Measurements from ENCODE around the gene CHERP. TPM values are rescaled to one million over a fixed set of nuclear protein-coding genes. Genes with fewer than 3 reads are reported as not detected.
A peak's percentile ranks its signal among the peaks of the same experiment; 100 is the strongest.
"Not testable (repeated sequence)": the region's sequence is repeated elsewhere in the genome, so short reads cannot be mapped to it uniquely, and the experiment has no call there.

The CHERP gene
- polyA plus RNA-seq, 1 experiment: 4.0 TPM

DNA sequence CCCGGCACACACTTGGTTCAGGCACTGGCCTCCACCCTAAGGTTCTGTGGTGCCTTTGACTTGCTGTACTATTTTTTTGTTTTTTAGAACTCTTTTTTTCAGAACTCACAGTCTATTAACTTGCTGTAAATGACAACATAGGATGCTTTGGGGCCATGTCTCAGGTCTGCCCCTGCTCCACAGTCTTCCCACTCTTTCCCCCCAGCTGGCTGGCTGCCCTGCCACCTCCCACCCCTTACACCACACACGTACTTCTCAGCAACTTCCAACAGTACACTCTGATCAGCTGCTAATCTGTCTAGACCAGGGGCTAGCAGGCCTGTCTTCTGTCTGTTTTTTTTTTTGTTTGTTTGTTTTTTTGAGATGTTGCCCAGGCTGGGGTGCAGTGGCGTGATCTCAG lies 38.0 kb downstream of the CHERP start:
- ChIA-PET POLR2A (no interaction called here), CTCF (interaction anchor here (1.2 kb wide), 1 partner anchor 20 kb away, joined by 3 read pairs; no protein-coding TSS in a partner anchor)
- TF ChIP-seq, protein P1, sequence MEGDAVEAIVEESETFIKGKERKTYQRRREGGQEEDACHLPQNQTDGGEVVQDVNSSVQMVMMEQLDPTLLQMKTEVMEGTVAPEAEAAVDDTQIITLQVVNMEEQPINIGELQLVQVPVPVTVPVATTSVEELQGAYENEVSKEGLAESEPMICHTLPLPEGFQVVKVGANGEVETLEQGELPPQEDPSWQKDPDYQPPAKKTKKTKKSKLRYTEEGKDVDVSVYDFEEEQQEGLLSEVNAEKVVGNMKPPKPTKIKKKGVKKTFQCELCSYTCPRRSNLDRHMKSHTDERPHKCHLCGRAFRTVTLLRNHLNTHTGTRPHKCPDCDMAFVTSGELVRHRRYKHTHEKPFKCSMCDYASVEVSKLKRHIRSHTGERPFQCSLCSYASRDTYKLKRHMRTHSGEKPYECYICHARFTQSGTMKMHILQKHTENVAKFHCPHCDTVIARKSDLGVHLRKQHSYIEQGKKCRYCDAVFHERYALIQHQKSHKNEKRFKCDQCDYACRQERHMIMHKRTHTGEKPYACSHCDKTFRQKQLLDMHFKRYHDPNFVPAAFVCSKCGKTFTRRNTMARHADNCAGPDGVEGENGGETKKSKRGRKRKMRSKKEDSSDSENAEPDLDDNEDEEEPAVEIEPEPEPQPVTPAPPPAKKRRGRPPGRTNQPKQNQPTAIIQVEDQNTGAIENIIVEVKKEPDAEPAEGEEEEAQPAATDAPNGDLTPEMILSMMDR (IDR thresholded peaks at IDR 0.05; ENCODE audit: insufficient read depth, low read depth, low read length): no peak
- H3K27me3 ChIP-seq (ENCODE audit: control insufficient read depth, insufficient read depth, low read length): no peaks in the 10 kb centered on the region
- no peak overlapping the region for H3K4me3 ChIP-seq (ENCODE audit: low read depth, low read length)
- H3K36me3 ChIP-seq (ENCODE audit: control insufficient read depth, insufficient read depth, low read length): peaks cover 10% of the 10 kb centered on the region
- no peak for DNase-seq (ENCODE audit: low read depth)

DNA sequence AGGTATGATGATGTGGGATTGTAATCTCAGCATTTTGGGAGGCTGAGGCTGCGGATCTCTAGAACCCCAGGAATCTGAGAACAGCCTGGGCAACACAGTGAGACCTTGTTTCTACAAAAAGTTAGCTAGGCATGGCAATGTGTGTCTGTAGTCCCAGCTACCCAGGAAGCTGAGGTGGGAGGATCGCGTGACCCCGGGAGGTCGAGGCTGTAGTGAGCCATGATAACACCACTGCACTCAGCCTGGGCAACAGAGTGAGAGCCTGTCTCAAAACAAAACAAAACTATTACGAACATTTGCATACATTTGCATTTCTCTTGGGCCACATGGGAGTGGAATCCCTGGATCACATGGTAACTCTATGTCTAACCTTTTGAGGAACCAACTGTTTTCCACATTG lies 44.4 kb downstream of the CHERP start:
- Histone ChIP-seq H3K4me3 (ENCODE audit: low read depth, low read length) (no peak overlapping the region), H3K36me3 (ENCODE audit: control insufficient read depth, insufficient read depth, low read length) (peaks cover 3% of the 10 kb centered on the region), H3K27me3 (ENCODE audit: control insufficient read depth, insufficient read depth, low read length) (no peaks in the 10 kb centered on the region)
- no peak for DNase-seq (ENCODE audit: low read depth)
- POLR2A ChIA-PET: no interaction called here
- TF ChIP-seq, protein P1 (IDR thresholded peaks at IDR 0.05; ENCODE audit: insufficient read depth, low read depth, low read length): no peak
- CTCF ChIA-PET: no interaction called here

DNA sequence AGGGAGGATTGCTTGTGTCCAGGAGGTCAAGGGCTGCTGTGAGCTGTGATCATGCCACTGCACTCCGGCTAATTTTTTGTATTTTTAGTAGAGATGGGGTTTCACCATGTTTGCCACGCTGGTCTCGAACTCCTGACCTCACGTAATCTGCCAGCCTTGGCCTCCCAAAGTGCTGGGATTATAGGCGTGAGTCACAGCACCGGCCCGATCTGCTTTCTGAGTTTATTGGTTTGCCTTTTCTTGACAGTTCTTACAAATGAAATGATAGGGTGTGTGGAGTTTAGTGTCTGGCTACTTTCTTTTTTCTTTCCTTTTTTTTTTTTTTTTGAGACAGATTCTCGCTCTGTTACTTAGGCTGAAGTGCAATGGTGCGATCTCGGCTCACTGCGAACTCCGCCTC lies 45.2 kb downstream of the CHERP start:
- ChIA-PET CTCF (interaction anchor here (0.9 kb wide), 1 partner anchor 13 kb away, joined by 3 read pairs; no protein-coding TSS in a partner anchor), POLR2A (no interaction called here)
- H3K27me3 ChIP-seq (ENCODE audit: control insufficient read depth, insufficient read depth, low read length): no peaks in the 10 kb centered on the region
- TF ChIP-seq, protein P1 (IDR thresholded peaks at IDR 0.05; ENCODE audit: insufficient read depth, low read depth, low read length): no peak
- peak overlapping the region; percentile 72 for H3K4me3 ChIP-seq (ENCODE audit: low read depth, low read length)
- peaks cover 2% of the 10 kb centered on the region; the same call in 1 of the 2 replicates for H3K36me3 ChIP-seq (ENCODE audit: control insufficient read depth, insufficient read depth, low read length)
- DNase-seq (ENCODE audit: low read depth): no peak

DNA sequence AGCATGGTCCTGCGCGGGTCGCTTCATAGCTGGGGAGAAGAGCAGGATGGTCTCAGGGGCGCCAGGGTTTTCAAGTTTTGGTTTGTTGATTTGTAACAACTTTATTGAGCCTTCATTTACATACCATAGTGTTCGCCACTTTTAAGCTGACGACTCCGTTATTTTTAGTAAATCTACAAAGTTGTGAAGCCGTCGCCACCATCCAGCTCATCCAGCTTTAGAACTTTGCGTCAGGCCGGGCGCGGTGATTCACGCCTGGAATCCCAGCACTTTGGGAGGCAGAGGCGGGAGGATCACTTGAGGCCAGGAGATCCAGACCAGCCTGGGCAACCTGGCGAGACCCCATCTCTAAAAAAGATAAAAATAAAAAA lies 45.6 kb downstream of the CHERP start:
- peaks cover 2% of the 10 kb centered on the region; the same call in 1 of the 2 replicates for H3K36me3 ChIP-seq (ENCODE audit: control insufficient read depth, insufficient read depth, low read length)
- TF ChIP-seq, protein P1 (IDR thresholded peaks at IDR 0.05; ENCODE audit: insufficient read depth, low read depth, low read length): no peak
- peak; percentile 7 for DNase-seq (ENCODE audit: low read depth)
- ChIA-PET CTCF (interaction anchor here (0.9 kb wide), 1 partner anchor 13 kb away, joined by 3 read pairs; no protein-coding TSS in a partner anchor), POLR2A (no interaction called here)
- no peaks in the 10 kb centered on the region for H3K27me3 ChIP-seq (ENCODE audit: control insufficient read depth, insufficient read depth, low read length)
- H3K4me3 ChIP-seq (ENCODE audit: low read depth, low read length): peak overlapping the region; percentile 72

DNA sequence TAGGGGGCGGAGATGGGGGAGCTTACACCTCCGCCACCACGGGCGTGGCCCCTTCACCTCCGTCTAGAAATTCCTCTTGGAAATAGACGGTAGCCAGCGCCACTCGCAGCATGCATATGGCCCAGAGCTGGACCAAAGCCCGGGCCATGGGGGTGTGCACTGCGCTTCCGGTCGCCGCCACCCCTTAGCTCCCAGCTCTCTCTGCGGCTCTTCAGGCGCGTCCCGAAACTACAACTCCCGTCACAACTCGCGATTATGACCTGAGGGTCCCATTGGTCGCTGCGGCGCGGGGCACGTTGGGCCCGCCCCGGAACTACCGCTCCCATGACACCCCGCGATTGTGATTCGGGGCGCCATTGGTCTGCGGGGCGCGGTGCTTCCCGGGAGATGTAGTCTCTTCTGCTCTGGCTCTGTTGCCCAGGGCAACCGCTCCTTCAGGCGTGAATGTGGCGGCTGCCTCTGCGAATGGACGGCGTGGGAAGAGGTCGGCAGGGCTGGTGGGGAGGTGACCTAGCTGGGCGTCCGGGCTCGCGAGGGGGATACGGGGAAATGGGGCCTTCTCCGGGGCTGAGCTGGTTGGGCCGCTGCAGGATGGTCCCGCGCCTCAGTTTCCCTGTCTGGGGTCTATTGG lies 46.1 kb downstream of the CHERP start, which contains the start of the genes C19orf44 and CALR3:
Gene C19orf44, plus strand, starts transcription at position 413 of the 631 bp plus-strand sequence. CDS start 4,399 bp downstream, outside the sequence.
Gene CALR3, minus strand, starts transcription at position 186 of the 631 bp plus-strand sequence. Its CDS starts 38 bp downstream, at position 148.
- CTCF ChIA-PET: no interaction called here
- peaks cover 2% of the 10 kb centered on the region; the same call in 1 of the 2 replicates for H3K36me3 ChIP-seq (ENCODE audit: control insufficient read depth, insufficient read depth, low read length)
- TF ChIP-seq, protein P1 (IDR thresholded peaks at IDR 0.05; ENCODE audit: insufficient read depth, low read depth, low read length): no peak
- DNase-seq (ENCODE audit: low read depth): peak; percentile 94
- POLR2A ChIA-PET: no interaction called here
- H3K4me3 ChIP-seq (ENCODE audit: low read depth, low read length): peak within 1 kb of the TSS; percentile 72
- no peaks in the 10 kb centered on the region for H3K27me3 ChIP-seq (ENCODE audit: control insufficient read depth, insufficient read depth, low read length)

DNA sequence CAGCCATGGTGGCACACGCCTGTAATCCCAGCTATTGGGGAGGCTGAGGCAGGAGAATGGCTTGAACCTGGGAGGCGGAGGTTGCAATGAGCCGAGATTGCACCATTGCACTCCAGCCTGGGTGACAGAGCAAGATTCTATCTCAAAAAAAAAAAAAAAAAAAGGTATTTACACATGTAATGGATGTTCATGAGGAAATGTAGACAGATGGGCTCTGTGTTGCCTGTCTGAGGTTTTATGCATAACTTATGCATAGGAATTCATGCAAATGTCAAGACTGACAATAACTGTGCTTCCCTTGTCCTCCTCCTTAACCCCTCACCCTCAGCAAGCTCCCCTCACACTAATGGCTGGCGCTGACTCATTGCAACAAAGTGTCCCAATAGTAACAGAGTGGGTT lies 55.8 kb downstream of the CHERP start:
- H3K36me3 ChIP-seq (ENCODE audit: control insufficient read depth, insufficient read depth, low read length); CTCF ChIA-PET; H3K27me3 ChIP-seq (ENCODE audit: control insufficient read depth, insufficient read depth, low read length); H3K4me3 ChIP-seq (ENCODE audit: low read depth, low read length); POLR2A ChIA-PET; DNase-seq (ENCODE audit: low read depth): not testable (repeated sequence)
